Measurements from ENCODE around the gene GATD1.

GATD1 gene

DNA sequence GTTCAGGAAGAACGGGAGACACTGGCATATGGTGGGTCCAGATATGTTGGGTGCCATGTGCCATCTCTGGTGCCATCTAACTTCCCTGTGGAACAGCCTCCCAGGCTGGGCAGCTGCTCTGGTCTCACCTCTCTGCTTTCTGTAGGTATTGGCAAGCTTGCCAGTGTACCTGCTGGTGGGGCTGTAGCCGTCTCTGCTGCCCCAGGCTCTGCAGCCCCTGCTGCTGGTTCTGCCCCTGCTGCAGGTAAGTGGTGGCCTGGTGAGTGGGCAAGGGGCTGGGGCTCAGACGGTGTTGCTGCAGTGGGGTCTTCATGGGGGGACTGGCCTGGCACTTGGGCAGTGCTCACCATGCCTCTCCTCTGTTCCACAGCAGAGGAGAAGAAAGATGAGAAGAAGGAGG is 35.1 kb upstream of the GATD1 start:
- no peak for DNase-seq (ENCODE audit: low spot score)

DNA sequence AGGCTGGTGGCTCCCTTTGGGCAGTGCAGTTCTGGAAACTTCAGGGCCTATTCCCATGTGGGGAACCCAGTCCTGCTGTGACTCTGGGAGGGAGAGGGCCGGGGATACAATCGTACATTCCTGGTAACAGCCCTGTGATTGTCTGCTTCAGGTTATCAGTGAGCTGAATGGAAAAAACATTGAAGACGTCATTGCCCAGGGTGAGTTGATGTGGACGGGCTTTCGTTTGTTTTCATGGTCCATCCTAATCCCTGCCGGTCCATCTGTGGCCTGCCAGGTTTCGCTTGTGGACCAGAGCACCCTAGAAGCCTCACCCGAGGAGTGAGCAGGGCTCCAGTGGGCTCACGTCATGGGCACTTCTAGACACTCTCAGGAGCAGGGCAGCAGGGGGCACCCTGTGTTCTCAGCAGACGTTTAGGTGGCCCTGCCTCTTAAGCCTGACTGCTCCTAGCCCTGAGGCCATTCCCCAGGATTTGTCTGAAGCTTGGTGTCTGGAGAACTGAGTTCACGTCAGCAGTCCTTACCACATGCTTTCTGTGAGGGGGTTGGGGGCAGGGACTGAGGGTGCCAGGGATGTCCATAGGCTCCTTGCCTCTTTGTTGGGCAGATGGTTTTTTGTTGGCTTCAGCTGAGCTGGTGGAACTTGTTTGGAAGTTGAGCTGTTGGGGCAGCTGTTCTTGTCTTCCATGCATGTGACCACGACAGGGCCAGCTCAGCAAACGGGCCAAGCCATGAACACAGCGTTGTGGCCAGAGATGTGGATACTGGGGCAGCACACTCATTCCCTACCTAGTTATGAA is 34.4 kb upstream of the GATD1 start:
- no peak for DNase-seq (ENCODE audit: low spot score)

DNA sequence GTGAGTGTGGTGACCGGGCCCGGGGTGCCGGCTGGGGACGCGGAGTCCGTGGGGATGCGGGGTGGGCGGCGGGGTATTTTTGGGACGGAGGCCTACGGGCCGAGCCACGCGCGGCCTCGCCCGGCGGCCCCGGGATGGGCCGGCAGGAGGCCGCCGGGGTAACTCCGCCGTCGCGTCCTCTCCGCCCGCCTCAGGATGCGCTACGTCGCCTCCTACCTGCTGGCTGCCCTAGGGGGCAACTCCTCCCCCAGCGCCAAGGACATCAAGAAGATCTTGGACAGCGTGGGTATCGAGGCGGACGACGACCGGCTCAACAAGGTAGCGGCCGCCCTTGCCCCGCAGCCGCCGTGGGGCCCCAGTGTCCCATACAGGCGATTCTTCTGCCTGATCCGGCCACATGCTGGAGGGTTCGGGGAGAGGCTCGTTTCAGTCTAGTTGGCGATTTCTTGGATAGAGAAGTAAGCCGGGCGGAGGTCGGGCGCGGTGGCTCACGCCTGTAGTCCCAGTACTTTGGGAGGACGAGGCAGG is 32.8 kb upstream of the GATD1 start:
- no peak for DNase-seq (ENCODE audit: low spot score)

DNA sequence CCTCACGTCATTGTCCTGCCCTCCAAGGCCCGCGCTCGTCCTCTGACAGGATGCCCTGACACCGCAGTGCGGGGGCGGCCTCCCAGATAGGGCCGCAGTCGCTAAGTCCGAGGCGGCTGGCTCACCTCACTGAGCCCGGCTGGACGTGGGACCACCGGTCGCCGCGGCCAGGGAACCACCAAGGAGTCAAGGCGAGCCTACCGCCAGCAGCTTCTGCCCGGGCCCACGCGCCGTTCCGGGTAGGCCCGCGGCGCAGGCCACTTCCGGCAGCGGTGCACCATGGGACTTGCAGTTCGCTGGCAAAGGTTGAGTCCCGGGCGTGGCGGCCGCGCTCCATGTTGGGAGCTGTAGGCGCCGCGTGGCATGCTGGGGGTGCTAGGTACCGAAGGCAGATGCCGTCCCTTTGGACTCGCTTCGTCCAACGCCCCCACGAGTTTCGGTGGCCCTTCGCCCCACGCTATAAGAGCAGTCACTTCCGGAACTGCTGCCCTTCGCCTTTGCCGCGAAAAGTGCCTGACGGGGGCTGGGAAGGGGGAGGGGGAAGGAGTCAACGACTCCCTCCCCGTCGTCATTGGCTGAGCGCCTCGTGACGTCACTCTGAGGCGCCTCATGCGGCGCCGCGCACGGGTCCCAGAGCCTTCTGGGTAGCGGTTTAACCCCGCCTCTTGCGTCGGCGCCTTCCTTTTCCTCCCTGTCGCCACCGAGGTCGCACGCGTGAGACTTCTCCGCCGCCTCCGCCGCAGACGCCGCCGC is 32.2 kb upstream of the GATD1 start, which contains the start of gene RPLP2:
Gene RPLP2 (plus strand): TSS at position 681 of the 753 bp plus-strand sequence. CDS start 268 bp downstream, outside the sequence.
- DNase-seq (ENCODE audit: low spot score): peak; percentile 98

DNA sequence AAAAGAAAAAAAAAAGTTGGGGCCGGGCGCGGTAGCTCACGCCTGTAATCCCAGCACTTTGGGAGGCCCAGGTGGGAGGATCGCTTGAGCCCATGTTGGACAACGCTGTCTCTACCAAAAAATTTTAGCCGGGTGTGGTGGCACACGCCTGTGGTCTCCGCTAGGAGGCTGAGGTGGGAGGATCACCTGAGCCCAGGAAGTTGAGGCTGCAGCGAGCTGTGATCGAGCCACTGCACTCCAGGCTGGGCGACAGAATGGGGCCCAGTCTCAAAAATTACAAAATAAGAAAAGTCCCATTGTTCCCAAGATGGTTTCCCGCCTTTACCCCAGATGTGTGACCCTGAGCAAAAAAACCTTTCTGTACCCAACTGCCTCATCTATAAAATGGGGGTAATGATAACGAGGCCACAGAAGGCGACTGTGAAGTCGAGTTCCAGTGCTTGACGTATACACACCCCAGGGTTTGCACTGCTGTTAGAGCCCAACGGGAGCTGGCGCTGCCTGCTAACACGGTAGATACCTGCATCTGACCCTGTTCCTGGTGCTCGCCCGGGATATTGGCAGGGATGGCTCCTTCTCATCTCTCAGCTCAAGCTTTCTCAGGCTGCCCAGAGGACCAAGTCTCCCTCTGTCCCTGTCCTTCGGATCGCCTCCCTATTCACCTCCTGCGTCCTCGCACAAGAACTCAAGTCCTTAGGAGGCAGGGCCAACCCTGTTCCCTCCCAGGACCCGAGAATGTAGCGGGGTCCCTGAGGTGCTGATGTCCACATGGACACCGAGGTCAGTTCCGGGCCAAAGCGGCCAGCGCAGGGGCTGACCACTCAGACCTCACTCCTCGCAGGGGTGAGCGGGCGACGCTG is 31.4 kb upstream of the GATD1 start:
- no peak for DNase-seq (ENCODE audit: low spot score)

DNA sequence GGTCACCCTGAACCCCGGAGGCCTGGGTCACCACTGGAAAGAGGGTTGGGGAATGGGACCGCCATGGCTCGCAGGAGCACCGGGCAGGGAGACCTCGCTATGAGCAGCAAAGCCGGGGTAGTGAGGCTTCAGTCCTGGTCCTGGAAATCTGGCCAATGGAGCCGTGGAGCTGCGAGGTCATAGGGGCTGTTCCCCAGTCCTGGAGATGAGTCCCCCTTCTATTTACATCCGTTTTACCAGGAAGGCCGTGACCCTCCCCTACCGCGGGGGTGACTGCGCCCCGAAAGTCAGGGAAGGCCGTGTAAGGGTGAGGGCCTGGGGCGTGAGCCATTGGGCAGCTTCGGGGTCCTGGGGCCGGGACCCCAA is 27.3 kb upstream of the GATD1 start:
- no peak for DNase-seq (ENCODE audit: low spot score)

DNA sequence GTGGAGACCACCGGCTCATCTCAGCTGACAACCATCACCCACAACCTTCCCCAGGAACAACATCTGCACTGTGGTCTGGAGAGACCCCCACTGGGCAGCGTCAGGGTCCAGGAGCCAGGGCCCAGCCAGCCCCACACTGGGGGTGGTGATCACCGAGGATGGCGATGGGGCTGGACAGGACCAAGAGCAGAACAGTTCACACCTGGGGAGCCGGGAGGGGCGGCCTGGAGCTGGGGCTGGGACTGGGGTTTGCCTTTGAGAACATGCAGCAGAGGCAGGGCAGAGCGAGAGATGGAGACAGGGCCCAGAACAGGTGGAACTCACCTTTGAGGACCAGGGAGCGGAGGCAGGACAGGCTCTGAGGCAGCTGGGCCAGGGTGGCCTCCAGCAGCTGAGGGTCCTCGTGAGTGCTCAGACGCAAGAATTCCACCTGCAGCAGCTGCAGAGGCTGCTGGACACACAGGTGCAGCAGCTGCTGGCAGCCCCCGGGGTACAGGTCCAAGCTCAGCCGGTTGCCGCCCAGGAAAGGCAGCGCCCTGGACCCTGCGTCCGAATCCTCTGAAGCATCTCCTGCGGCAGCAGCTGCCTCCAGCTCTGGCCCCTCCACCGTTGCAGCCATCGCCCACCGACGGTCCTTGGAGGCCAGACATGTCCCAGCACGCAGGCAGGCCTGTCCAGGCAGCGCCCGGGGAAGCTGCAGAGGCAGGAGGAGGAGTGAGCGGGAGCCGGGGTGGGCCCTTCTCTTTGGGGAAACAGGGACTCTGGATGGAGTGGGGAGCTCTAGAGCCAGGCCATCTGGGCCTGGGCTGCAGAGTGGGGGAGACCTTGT is 26.7 kb upstream of the GATD1 start:
- DNase-seq (ENCODE audit: low spot score): no peak

DNA sequence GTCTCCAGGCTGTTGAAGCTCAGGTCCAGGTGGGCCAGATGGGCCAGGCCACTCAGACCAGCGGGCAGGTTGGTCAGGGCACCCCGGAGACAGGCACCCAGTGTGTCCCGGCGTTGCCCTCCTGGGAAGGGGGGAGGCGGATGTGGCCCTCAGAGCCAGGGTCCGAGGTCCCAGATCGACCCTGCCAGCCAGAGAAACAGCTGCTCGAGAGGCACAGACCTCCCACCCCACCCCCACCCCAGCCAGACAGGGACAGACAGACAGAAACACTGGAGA is 26.1 kb upstream of the GATD1 start:
- DNase-seq (ENCODE audit: low spot score): no peak

DNA sequence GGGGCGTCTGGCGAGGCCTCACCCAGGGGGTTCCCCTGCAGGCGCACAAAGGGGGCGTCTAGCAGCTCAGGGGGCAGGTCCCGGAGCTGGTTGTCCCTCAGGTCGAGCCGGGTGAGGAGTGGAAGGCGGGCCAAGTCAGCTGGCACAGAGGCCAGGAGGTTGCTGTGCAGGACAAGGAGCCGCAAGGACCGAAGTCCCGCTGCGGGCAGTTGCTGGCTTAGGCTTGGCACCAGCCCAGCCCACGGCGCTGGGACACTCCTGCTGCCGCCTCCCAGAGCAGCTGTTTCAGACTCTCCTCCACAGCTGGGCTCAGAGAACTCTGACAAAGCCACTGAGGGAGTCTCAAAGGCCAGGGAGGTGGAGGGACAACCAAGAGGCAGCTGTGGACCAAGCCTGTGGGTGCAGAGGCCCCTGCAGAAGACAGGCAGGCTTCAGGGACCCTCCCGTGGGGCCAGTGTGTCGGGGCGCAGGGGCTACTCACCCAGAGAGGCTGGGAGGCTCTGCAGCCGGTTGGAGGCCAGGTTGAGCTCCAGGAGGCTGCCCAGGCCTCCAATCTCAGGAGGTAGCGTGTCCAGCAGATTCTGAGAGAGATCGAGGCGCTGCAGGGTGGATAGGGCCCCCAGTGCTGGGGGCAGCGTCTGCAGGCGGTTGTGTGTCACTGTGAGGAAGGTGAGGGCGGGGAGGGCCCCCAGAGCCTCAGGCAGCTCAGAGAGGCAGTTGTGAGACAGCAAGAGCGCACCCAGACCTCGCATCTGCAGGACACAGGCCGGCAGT is 25.6 kb upstream of the GATD1 start:
- DNase-seq (ENCODE audit: low spot score): no peak

DNA sequence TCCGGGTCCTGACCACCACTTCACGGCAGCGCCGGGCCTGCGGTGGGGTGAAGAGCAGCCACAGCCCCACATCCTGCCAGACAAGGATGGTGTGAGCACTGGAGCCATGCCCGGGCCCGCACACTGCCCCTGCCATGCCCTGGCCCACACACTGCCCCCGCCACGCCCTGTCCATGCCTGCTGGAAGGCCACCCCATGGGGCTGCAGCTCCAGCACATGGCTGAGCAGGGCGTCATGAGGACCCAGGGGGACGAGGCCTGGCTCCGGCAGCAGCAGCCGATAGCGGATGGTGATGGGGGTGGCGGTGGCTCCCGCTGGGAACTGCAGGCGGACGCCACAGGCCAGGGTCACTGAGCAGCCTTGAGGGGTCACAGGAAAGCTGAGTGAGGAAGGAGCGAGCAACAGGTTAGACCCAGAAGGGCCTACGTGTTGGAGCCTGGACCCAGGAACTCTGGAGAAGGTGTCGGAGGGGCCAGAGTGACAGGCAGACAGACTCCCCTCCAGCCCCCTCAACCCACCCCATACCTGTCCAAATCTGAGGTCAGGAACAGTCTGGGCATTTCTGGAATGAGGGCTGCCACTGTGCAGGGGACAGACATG is 24.8 kb upstream of the GATD1 start:
- no peak for DNase-seq (ENCODE audit: low spot score)

DNA sequence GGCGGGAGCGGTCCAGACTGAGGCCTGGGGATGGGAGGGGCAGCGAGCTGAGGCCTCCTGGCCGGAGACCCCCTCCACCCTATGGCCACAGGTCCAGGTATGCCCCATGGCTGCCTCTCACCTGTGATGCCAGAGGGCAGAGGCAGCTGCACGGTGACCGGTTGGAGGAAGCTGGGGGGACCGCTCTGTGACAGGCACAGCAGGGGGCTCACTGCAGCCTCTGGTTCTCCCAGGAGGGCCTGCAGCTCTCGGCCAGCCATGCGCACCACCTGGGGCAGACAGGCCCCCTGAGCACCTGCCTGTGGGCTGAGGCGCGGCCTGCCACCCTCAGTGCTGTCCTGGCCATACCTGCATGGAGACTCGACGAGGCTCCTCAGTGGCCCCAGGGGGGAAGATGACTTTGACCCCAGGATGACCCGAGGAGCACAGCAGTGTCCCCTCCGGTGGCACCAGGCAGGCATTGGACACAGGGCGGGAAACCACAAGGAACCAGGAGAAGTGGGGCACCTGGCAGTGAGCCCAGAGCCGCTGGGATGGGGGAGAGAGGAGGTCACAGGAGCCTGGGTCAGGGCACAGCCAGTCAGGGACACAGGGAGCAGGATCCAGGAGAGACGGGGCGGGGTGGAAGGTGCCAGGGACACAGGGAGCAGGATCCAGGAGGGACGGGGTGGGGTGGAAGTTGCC is 24.0 kb upstream of the GATD1 start:
- no peak for DNase-seq (ENCODE audit: low spot score)

DNA sequence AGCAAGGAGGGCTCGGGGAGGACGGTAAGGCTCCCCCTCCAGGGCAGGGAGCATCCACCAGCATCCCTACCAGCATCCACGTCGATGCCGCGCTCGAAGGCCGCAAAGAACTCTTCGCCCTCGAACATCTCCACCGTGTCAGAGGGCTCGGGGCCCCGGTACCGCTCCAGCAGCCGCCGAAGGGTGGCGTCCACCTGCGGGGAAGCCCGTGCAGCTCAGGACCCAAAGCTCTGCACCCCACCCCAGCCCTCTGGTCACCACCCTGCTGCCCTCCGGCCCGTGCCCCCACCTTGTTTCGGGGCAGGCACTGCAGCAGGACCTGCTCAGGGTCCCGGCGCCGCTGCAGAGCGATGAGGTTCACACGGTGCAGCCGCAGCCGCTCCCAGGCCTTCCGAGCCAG is 23.2 kb upstream of the GATD1 start:
- no peak for DNase-seq (ENCODE audit: low spot score)

DNA sequence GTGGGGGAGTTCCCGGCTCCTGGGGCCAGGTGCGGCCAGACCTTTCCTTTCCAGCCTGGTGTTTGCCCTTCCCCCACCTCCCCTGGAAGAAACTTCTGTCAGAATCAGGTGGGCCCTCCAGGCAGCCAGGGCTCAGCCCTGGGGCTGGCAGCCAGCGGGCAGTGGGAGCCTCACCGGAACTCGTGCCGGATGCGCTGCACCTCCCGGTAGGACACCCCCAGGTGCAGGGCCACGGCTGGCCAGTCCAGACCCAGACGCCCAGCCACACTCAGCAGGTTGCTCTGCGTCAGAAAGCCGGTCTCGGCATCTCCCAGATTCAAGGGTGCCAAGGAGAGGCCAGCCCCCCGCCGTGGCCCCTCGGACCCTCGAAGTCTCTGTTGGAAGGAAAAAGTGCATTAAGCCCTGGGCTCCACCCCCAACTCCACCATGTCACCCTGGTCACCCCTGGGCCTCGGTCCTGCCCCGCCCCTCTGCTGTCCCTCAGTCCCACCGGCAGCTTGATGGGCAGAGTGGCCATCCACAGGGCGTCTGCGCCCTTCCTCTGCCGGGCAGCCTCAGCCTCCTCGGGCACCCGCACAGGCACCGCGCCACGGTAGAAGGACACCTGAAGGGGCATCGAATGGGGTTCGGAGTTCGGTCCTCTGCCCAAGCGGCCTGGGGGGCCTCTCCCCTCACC is 22.5 kb upstream of the GATD1 start:
- no peak for DNase-seq (ENCODE audit: low spot score)

DNA sequence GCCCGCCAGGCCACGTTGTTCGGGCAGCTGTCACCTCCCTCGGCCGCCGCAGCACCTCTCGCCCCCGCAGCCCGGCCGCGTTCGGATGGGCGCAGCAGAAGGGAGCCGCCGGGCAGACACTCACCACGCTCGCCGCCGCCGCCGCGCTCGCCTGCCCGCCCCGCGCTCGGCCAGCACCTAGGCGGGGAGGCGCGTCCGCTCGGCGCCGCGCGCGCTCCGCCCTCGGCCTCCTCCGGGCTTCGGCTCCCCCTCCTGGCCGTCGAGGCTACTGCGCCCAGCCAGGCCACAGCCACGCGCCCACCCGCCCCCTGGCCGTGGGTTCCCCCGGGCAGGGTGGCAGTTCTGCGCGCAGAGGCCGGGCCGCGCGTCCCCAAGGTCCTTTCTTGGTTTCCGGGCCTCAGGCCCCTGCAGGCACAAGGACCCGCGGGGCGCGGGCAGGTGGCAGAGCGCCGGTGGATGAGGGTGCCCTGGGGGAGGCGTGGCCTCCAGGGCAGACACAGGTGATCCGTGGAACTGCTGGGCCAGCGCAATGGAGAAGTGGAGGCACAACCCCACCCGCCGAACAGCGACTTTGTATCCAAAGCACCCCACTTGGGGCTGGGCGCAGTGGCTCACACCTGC is 20.9 kb upstream of the GATD1 start, which contains the start of gene SLC25A22:
Gene SLC25A22 (minus strand): TSS at position 189 of the 621 bp plus-strand sequence. CDS start 3,275 bp downstream, outside the sequence.
- peak; percentile 82 for DNase-seq (ENCODE audit: low spot score)

DNA sequence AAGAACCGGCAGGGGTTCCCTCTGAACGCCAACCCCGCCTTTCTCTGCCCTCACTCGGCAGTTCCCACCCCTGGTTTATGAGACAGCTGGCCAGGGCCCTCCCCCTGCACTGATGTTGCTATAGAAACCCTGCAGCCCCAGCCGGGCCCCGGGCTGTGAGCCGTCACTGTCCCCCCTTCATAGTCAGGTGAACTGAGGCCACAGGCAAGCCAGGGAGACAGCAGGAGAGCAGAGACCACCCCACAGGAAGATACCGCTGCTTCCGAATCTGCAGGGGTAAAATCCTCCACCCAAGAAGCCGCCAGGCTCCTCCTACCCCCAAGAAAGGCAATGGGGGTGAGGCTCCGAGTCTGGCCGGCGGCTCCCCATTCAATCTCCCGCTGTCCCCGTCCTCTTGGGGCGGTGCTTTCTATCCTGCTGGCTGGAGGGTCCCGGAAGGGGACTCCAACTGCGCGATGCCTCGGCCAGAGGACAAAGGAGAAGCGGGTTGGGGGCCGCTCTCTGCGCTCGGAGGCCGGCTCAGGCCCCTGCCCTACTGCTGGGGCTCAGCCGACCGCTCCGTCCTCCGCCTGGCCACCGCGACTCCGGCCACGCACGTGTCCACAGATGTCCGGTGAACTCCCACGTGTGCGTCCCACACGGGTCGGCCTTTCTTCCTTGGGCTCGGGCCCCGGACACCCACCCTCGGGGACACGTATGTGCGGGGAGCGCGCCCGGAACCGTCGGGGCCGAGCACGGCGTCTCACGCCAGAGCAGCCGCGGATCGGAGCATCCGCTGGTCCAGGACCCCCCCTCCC is 20.2 kb upstream of the GATD1 start:
- no peak for DNase-seq (ENCODE audit: low spot score)

DNA sequence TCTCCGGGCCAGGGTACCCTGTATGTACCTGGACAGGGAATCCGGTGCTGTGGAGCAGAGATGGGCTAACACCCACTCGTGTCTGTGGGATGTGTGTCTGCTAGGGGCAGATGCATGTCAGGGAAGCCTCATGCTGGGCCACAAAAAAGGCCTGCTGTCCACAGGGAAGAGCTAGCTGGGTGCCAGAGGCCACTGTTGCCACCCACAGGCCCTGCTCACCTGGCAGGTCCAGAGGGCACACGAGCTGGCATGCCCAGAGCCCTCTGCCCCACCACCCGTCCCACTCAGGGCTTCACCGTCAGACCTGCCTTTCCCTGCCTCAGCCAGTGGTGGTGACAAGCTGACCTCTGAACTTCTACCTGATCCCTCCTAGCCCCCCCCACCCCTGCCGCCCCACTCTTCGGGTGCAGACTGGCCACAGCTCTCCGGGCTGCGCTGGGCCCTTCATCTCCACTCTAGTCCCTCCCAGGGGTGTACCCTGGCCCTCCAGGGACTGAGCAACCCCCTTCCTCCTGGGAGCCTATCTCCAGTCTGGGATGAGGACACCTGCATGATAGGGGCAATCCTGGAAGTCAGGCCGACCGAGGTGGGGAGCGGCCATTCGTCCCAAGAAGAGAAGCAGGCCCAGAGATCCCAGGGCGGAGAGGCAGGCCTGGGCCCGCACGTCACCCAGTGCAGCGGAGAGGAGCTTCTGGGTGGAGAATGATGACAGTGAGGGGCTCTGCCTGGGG is 19.4 kb upstream of the GATD1 start:
- no peak for DNase-seq (ENCODE audit: low spot score)

Data from kidney capillary endothelial cell (primary cell).